A549 (cell line): ENCODE results near the gene FBLN1. TPM values are rescaled to one million over a fixed set of nuclear protein-coding genes. Genes with fewer than 3 reads are reported as not detected.
A peak's percentile ranks its signal among the peaks of the same experiment; 100 is the strongest.

Source experiments
- ATAC-seq, 2 experiments: fragments of 200-7000 bp in 1 of 2; fragments of >200 bp in 1 of 2; cut with Nextera tagmentation in 1 of 2; cut with Tn5 transposase in 1 of 2; 3 replicates each; pipeline versions ENCODE4 v1.8.0 to v1.9.1; 2018 to 2020; ENCODE audit warnings: mild to moderate bottlenecking in 1 of 2, moderate library complexity in 1 of 2
- CTCF ChIA-PET: fragments of 300-600 bp; sonication (Branson Sonifier 250); formaldehyde crosslinking; extraction: SDS; loops from one replicate; lab custom pipeline; 2021; ENCODE audit warnings: antibody characterized with exemption, inconsistent platforms; lab: Yijun Ruan, JAX
- POLR2A ChIA-PET: fragments of 350-600 bp; formaldehyde crosslinking; extraction: SDS; loops from one replicate; lab custom pipeline; 2021; ENCODE audit warnings: antibody characterized with exemption, inconsistent platforms; lab: Yijun Ruan, JAX
- DNase-seq, 2 experiments: peaks; one replicate each; pipeline versions ENCODE4 v3.0.0 to v3.0.0-alpha.2; 2011 to 2016; ENCODE audit warnings: low read depth in 1 of 2, low spot score in 1 of 2
- FAIRE-seq: peaks from 2 replicates; lab custom pipeline; 2011; peaks lifted over from hg19 to GRCh38; lab: Jason Lieb, UNC
- H3K27ac ChIP-seq, 2 experiments: fragments of >200 bp; sonication (Bioruptor Twin); formaldehyde crosslinking; 3 replicates each; pipeline ENCODE4 v1.5.1; 2016 to 2017
- H3K4me1 ChIP-seq: fragments of >200 bp; sonication (Bioruptor Twin); formaldehyde crosslinking; 3 replicates; pipeline ENCODE4 v1.6.1; 2016
- H3K4me2 ChIP-seq: fragments of >200 bp; sonication (Bioruptor Twin); formaldehyde crosslinking; 3 replicates; pipeline ENCODE4 v1.6.1; 2016
- H3K4me3 ChIP-seq: fragments of >200 bp; sonication (Bioruptor Twin); formaldehyde crosslinking; 3 replicates; pipeline ENCODE4 v1.5.1; 2016
- H3K9me3 ChIP-seq: fragments of >200 bp; sonication (Bioruptor Twin); formaldehyde crosslinking; 3 replicates; pipeline ENCODE4 v1.6.1; 2016
- ATOH8 ChIP-seq: fragments of 250-450 bp; sonication (Bioruptor Pico); IDR thresholded peaks from 2 replicates; pipeline ENCODE4 v1.5.0; 2020; ENCODE audit warnings: low read depth, mild to moderate bottlenecking, moderate library complexity
- BCL3 ChIP-seq: fragments of >200 bp; sonication (Bioruptor Twin); formaldehyde crosslinking; IDR thresholded peaks from 3 replicates; pipeline ENCODE4 v1.6.1; 2016
- ELK1 ChIP-seq: fragments of 150-350 bp; IDR thresholded peaks from 2 replicates; pipeline ENCODE4 v1.6.1; 2014; ENCODE audit warnings: low read depth, mild to moderate bottlenecking, low read length
- FOSB ChIP-seq: fragments of 250-450 bp; sonication (Bioruptor Pico); IDR thresholded peaks from 2 replicates; pipeline ENCODE4 v1.5.0; 2020; ENCODE audit warnings: mild to moderate bottlenecking, moderate library complexity
- FOXS1 ChIP-seq: fragments of 250-450 bp; sonication (Bioruptor Pico); IDR thresholded peaks from 2 replicates; pipeline ENCODE4 v1.5.0; 2020; ENCODE audit warnings: mild to moderate bottlenecking, moderate library complexity
- HES2 ChIP-seq: fragments of >200 bp; sonication (Bioruptor Twin); formaldehyde crosslinking; IDR thresholded peaks from 2 replicates; pipeline ENCODE4 v1.6.1; 2016
- MAFK ChIP-seq: fragments of 450-650 bp; IDR thresholded peaks from 2 replicates; pipeline ENCODE4 v1.6.1; 2014; ENCODE audit not compliant: partially characterized antibody
- MAX ChIP-seq: IDR thresholded peaks from 2 replicates; pipeline ENCODE4 v1.6.1; 2012
- NFE2L2 ChIP-seq: fragments of 150-350 bp; conservative IDR thresholded peaks from 2 replicates; pipeline ENCODE4 v1.6.1; 2014; ENCODE audit warnings: low read length
- NR3C1 ChIP-seq: fragments of >200 bp; sonication (Bioruptor Twin); formaldehyde crosslinking; IDR thresholded peaks from 3 replicates; pipeline ENCODE4 v1.6.1; 2017
- PHF8 ChIP-seq: fragments of 200-600 bp; sonication (generic); IDR thresholded peaks from 2 replicates; pipeline ENCODE4 v1.6.1; 2016; ENCODE audit warnings: low read depth, mild to moderate bottlenecking, antibody characterized with exemption, moderate library complexity, borderline replicate concordance
- RNF2 ChIP-seq: fragments of 200-600 bp; sonication (generic); IDR thresholded peaks from 2 replicates; pipeline ENCODE4 v1.6.1; 2016; ENCODE audit warnings: low read depth, mild to moderate bottlenecking, antibody characterized with exemption, moderate library complexity, borderline replicate concordance
- SMC3 ChIP-seq: fragments of >200 bp; sonication (Bioruptor Twin); formaldehyde crosslinking; IDR thresholded peaks from 3 replicates; pipeline ENCODE4 v1.6.1; 2018; ENCODE audit warnings: inconsistent platforms
- TFCP2L1 ChIP-seq: fragments of 250-450 bp; sonication (Bioruptor Pico); IDR thresholded peaks from 2 replicates; pipeline ENCODE4 v1.5.0; 2021; ENCODE audit warnings: mild to moderate bottlenecking
- USF2 ChIP-seq: fragments of 450-650 bp; IDR thresholded peaks from 2 replicates; pipeline ENCODE4 v1.6.1; 2014; ENCODE audit warnings: antibody characterized with exemption
- ZC3H11A ChIP-seq: fragments of 450-650 bp; IDR thresholded peaks from 2 replicates; pipeline ENCODE4 v1.6.1; 2014; ENCODE audit warnings: antibody characterized with exemption, mild to moderate bottlenecking
- ZFP36 ChIP-seq: fragments of 450-650 bp; IDR thresholded peaks from 2 replicates; pipeline ENCODE4 v1.6.1; 2014; ENCODE audit warnings: borderline replicate concordance; ENCODE audit not compliant: partially characterized antibody
- WGBS: methylation state at CpG from one replicate; pipeline ENCODE4 v1.1.6; 2017; ENCODE audit errors: missing lambda C conversion rate; 5-methylcytosine and 5-hydroxymethylcytosine counted together
- polyA plus RNA-seq, 4 experiments: library from polyadenylated mRNA; depleted of rRNA in 3 of 4; stranded (reverse); fragments of >200 nt; fragmentation: RNase III in 1 of 4; extraction: RNeasy Plus Mini Kit Qiagen cat#74134 plus additional on column Dnase treatment in 1 of 4; gene quantifications; 2 replicates in 3 of 4; 3 replicates in 1 of 4; pipeline ENCODE4 v1.2.3, GENCODE V29; 2011 to 2017

Gene FBLN1
- polyA plus RNA-seq, 2 of the 4 experiments (the other 2 are of a cell fraction): 18.2 to 32.7 TPM

- no peak for TF ChIP-seq USF2
These were observed 137.0 kb downstream of the FBLN1 start (continued) for GRCh38 chr22:45639747-45640102.

GRCh38 chr22:45640291-45640940 lies 137.7 kb downstream of the FBLN1 start:
- CTCF ChIA-PET: interaction anchor here (1.1 to 5.2 kb wide), 4 partner anchors 42 to 336 kb away, joined by 4 to 25 read pairs (median 4); no protein-coding TSS in a partner anchor
- Histone ChIP-seq H3K9me3 (no peaks in the 10 kb centered on the region), H3K27ac (peak overlapping the region; percentile 99 to 100), H3K4me3 (no peak overlapping the region), H3K4me1 (peaks cover 63% of the 10 kb centered on the region), H3K4me2 (peak overlapping the region; percentile 67)
- DNase-seq (no peak), FAIRE-seq (no peak), ATAC-seq (peak in 1 of 2 experiments; percentile 1; a peak in 2 of 6 replicates)
- POLR2A ChIA-PET: interaction anchor here (1.0 kb wide), 1 partner anchor 36 kb away, joined by 3 read pairs; no protein-coding TSS in a partner anchor
- WGBS: 80% methylated on average over 5 of the region's 7 CpGs
- TF ChIP-seq NR3C1 (no peak), ATOH8 (CRISPR knock-in tag) (no peak), FOSB (no peak), HES2 (no peak), PHF8 (no peak), SMC3 (no peak), ELK1 (no peak), MAX (no peak), MAFK (no peak), ZC3H11A (no peak), RNF2 (no peak), NFE2L2 (no peak), TFCP2L1 (no peak), FOXS1 (no peak), BCL3 (no peak)

GRCh38 chr22:45640941-45641621 lies 138.4 kb downstream of the FBLN1 start:
- Histone ChIP-seq H3K4me1 (peaks cover 69% of the 10 kb centered on the region), H3K4me3 (no peak overlapping the region), H3K9me3 (no peaks in the 10 kb centered on the region)
- POLR2A ChIA-PET: no interaction called here
- FAIRE-seq (no peak), DNase-seq (no peak), ATAC-seq (no peak)
- TF ChIP-seq USF2: no peak
- TF ChIP-seq ZFP36: peak; percentile 31
- TF ChIP-seq, all 56 proteins: peak for 1
- WGBS: 96% methylated on average over 16 of the region's 24 CpGs
- CTCF ChIA-PET: no interaction called here
- Histone ChIP-seq H3K4me2 (no peak overlapping the region; the same call in 2 of the 3 replicates), H3K27ac (peak overlapping the region; percentile 99 to 100)
